ENCODE results near the gene RNF38.

The RNF38 gene

GRCh38 chr9:36316611-36317317 is 83.3 kb downstream of the RNF38 start:
- no peaks in the 10 kb centered on the region for H3K27me3 ChIP-seq (ENCODE audit: insufficient read depth, poor library complexity, severe bottlenecking)
- TF ChIP-seq REST (IDR thresholded peaks at IDR 0.05; ENCODE audit: insufficient replicate concordance, low read depth) (no peak), GABPA (IDR thresholded peaks at IDR 0.05; ENCODE audit: low read depth) (no peak), POLR2AphosphoS5 (IDR thresholded peaks at IDR 0.05; ENCODE audit: low read depth) (no peak)
- no peak overlapping the region for H3K27ac ChIP-seq (replicated peaks)
- no peak for DNase-seq (ENCODE audit: low read depth in 1 of 2, low spot score in 1 of 2)
- no peak overlapping the region for H3K4me3 ChIP-seq (replicated peaks; ENCODE audit: insufficient read depth, low read length)

DNA sequence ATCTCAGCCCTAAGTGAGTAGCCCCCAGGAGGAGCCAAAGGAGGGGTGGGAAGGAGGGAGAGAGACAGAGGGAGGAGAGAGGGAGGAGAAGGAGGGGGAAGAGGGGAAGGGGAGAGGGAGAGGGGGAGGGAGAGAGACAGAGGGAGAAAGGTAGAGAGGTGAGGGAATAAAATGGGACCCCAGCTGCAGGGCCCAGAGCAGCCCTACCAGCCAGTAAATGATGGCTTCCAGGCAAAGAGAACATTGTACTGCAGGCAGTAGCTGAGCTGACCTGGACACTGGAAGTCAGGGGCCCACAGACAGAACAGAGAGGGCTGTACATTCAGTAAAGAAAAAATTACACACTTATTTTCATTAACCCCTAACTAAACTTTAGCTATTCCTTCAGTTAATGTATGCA is 84.0 kb downstream of the RNF38 start:
- H3K4me3 ChIP-seq (replicated peaks; ENCODE audit: insufficient read depth, low read length) = no peak overlapping the region
- H3K27me3 ChIP-seq (ENCODE audit: insufficient read depth, poor library complexity, severe bottlenecking) = no peaks in the 10 kb centered on the region
- no peak for TF ChIP-seq SPI1 (IDR thresholded peaks at IDR 0.05; ENCODE audit: borderline replicate concordance, low read depth)
- no peak for TF ChIP-seq POLR2AphosphoS5 (IDR thresholded peaks at IDR 0.05; ENCODE audit: low read depth)
- TF ChIP-seq, protein P1, sequence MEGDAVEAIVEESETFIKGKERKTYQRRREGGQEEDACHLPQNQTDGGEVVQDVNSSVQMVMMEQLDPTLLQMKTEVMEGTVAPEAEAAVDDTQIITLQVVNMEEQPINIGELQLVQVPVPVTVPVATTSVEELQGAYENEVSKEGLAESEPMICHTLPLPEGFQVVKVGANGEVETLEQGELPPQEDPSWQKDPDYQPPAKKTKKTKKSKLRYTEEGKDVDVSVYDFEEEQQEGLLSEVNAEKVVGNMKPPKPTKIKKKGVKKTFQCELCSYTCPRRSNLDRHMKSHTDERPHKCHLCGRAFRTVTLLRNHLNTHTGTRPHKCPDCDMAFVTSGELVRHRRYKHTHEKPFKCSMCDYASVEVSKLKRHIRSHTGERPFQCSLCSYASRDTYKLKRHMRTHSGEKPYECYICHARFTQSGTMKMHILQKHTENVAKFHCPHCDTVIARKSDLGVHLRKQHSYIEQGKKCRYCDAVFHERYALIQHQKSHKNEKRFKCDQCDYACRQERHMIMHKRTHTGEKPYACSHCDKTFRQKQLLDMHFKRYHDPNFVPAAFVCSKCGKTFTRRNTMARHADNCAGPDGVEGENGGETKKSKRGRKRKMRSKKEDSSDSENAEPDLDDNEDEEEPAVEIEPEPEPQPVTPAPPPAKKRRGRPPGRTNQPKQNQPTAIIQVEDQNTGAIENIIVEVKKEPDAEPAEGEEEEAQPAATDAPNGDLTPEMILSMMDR (IDR thresholded peaks at IDR 0.05; ENCODE audit: insufficient read depth, low read length) = no peak
- no peak for TF ChIP-seq REST (IDR thresholded peaks at IDR 0.05; ENCODE audit: insufficient replicate concordance, low read depth)
- no peak for TF ChIP-seq GABPA (IDR thresholded peaks at IDR 0.05; ENCODE audit: low read depth)
- H3K27ac ChIP-seq (replicated peaks) = no peak overlapping the region
- no peak for DNase-seq (ENCODE audit: low read depth in 1 of 2, low spot score in 1 of 2)

- TF ChIP-seq SPI1 (IDR thresholded peaks at IDR 0.05; ENCODE audit: borderline replicate concordance, low read depth) (no peak), GABPA (IDR thresholded peaks at IDR 0.05; ENCODE audit: low read depth) (no peak), POLR2AphosphoS5 (IDR thresholded peaks at IDR 0.05; ENCODE audit: low read depth) (no peak), REST (IDR thresholded peaks at IDR 0.05; ENCODE audit: insufficient replicate concordance, low read depth) (no peak)
- TF ChIP-seq, protein P1 (IDR thresholded peaks at IDR 0.05; ENCODE audit: insufficient read depth, low read length) = no peak
- Histone ChIP-seq H3K27ac (replicated peaks) (no peak overlapping the region), H3K27me3 (ENCODE audit: insufficient read depth, poor library complexity, severe bottlenecking) (no peaks in the 10 kb centered on the region), H3K4me3 (replicated peaks; ENCODE audit: insufficient read depth, low read length) (no peak overlapping the region)
- DNase-seq (ENCODE audit: low read depth in 1 of 2, low spot score in 1 of 2) = no peak
Observed at GRCh38 chr9:36315283-36315682, 84.8 kb downstream of the RNF38 start.

Measured in HL-60 (cell line).